ENCODE data around the gene RIT2. TPM values are rescaled to one million over a fixed set of nuclear protein-coding genes. Genes with fewer than 3 reads are reported as not detected.

Gene RIT2
- total RNA-seq, 4 donors from 2014 or later = not detected

DNA sequence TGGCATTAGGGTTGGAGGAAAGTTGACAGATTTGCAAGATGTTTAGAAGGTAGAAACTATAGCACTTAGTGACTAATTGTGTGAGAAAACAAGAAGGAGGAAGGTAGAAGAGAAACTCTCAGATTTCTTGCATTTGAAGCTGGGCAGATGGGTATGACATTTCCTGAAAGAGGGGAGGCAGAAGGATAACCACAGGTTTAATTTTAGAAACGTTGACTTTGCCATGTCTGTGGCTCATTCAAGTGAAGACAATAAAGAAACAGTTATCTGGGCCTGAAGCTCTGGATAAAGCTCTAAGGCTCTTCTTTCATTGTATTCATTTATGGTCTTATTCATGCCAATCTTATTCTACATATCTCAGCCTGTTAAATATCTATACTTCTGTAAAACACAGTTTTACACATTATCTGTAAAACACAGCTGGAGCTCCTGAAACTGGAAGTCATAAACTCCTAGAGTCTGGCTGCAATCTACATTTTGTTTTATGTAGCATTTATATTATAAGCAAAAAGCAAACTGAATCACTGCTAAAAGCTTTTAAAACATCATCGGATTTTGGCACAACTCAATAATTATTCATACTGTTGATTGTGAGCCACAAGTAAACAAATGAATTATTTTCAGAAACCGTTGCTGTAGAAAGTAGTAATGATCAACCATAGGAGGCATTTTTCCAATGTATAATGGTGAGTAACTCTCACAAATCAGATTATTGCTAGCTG lies 138.5 kb downstream of the RIT2 start:
- 52 to 60% methylated on average over 3 of the region's 3 CpGs for WGBS, 2 donors
- intact Hi-C loops (cut with DNase I; ENCODE audit: low total_unique reads) = no loop called here
- H3K4me3 ChIP-seq (ENCODE audit: low read depth, poor library complexity, severe bottlenecking) = no peak overlapping the region
- no peak for DNase-seq (ENCODE audit: low spot score in 2 of 2)
- no peak for TF ChIP-seq POLR2A (IDR thresholded peaks at IDR 0.05)
- TF ChIP-seq, protein P1, sequence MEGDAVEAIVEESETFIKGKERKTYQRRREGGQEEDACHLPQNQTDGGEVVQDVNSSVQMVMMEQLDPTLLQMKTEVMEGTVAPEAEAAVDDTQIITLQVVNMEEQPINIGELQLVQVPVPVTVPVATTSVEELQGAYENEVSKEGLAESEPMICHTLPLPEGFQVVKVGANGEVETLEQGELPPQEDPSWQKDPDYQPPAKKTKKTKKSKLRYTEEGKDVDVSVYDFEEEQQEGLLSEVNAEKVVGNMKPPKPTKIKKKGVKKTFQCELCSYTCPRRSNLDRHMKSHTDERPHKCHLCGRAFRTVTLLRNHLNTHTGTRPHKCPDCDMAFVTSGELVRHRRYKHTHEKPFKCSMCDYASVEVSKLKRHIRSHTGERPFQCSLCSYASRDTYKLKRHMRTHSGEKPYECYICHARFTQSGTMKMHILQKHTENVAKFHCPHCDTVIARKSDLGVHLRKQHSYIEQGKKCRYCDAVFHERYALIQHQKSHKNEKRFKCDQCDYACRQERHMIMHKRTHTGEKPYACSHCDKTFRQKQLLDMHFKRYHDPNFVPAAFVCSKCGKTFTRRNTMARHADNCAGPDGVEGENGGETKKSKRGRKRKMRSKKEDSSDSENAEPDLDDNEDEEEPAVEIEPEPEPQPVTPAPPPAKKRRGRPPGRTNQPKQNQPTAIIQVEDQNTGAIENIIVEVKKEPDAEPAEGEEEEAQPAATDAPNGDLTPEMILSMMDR (IDR thresholded peaks at IDR 0.05) = no peak

DNA sequence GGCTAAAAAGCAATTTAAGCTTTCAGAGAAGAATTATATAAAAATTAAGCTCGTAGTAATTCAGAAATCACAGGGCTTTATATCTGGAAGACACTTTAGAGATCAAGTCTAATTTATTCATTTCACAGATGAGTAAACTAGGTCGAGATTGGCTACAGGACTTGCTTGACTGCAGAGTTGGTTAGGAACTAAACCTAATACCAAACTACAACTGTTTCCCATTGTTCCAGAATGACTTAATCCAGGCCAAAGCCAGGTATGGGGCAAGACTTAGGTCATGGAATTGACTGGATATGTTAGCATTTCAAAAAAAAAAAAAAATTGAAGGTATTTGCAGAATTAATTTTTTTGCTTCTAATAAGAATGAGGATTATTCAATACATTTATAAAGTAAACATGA lies 146.1 kb downstream of the RIT2 start:
- intact Hi-C loops (cut with DNase I; ENCODE audit: low total_unique reads) = no loop called here
- WGBS, 2 donors = 65 to 91% methylated on average over 2 of the region's 2 CpGs
- TF ChIP-seq, protein P1 (IDR thresholded peaks at IDR 0.05) = no peak
- no peak for TF ChIP-seq POLR2A (IDR thresholded peaks at IDR 0.05)
- no peak for DNase-seq (ENCODE audit: low spot score in 2 of 2)
- H3K4me3 ChIP-seq (ENCODE audit: low read depth, poor library complexity, severe bottlenecking) = no peak overlapping the region

DNA sequence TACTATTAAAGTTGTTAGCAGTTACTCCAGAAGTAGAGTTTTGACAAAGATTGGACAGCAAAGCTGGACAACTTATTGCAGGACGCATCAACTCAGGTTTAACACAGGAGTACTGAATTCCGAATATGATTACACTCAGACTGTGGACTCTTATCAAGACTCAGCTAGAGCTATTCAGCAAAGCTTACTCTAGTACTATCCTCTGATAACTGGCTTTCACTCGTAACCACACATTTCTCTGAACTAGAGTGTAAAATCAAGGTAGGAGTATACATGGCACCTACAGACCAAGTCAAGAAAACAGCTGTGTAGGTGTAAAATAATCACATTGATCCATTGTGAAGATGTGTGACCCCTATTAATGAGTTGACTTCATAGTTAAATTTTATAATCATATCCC lies 154.2 kb downstream of the RIT2 start:
- 84 to 94% methylated on average over 3 of the region's 3 CpGs for WGBS, 2 donors
- DNase-seq (ENCODE audit: low spot score in 2 of 2) = no peak
- H3K4me3 ChIP-seq (ENCODE audit: low read depth, poor library complexity, severe bottlenecking) = no peak overlapping the region
- no peak for TF ChIP-seq POLR2A (IDR thresholded peaks at IDR 0.05)
- TF ChIP-seq, protein P1 (IDR thresholded peaks at IDR 0.05) = no peak
- intact Hi-C loops (cut with DNase I; ENCODE audit: low total_unique reads) = no loop called here

DNA sequence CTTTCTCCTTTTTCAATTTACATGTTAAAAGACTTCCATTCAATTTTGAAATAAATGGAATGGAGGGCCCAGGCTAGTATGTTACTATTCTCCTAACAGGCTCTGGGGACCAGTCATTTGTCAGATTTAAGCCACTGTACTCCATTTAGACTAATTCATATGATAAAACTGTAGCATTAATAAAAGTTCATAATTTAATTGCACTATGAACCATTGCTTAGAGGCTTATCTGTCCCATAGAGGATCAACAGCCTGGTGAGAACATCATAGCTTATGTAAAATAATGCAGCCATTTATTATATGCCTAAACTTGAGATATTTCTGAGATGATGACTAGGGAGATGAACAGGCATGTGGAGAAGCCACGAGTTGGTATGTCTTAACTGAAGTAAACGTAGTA lies 156.0 kb downstream of the RIT2 start:
- no peak for DNase-seq (ENCODE audit: low spot score in 2 of 2)
- no peak overlapping the region for H3K4me3 ChIP-seq (ENCODE audit: low read depth, poor library complexity, severe bottlenecking)
- TF ChIP-seq POLR2A (IDR thresholded peaks at IDR 0.05) = no peak
- TF ChIP-seq, protein P1 (IDR thresholded peaks at IDR 0.05) = no peak
- 42 to 65% methylated on average over 2 of the region's 2 CpGs for WGBS, 2 donors
- intact Hi-C loops (cut with DNase I; ENCODE audit: low total_unique reads) = no loop called here

DNA sequence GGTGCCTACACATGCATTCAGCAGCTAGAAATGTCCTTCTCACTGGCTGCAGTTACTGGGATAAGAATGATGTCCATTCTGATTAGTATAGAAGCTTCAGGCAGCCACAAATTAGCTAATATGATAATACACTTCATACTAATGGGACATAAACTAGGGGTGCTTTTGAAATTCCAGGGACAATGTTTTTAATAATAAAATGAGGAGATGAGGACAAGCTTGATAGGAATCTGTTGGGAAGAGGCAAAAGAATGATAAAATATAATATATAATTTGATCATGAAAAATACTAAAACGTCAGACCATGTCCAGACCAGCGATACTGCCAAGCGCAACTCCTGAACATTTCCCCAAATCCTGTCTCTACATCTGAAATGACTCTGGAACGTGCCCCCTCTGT lies 157.1 kb downstream of the RIT2 start:
- intact Hi-C loops (cut with DNase I; ENCODE audit: low total_unique reads) = no loop called here
- TF ChIP-seq, protein P1 (IDR thresholded peaks at IDR 0.05) = no peak
- no peak for TF ChIP-seq POLR2A (IDR thresholded peaks at IDR 0.05)
- 81 to 83% methylated on average over 4 of the region's 4 CpGs for WGBS, 2 donors
- H3K4me3 ChIP-seq (ENCODE audit: low read depth, poor library complexity, severe bottlenecking) = no peak overlapping the region
- no peak for DNase-seq (ENCODE audit: low spot score in 2 of 2)

DNA sequence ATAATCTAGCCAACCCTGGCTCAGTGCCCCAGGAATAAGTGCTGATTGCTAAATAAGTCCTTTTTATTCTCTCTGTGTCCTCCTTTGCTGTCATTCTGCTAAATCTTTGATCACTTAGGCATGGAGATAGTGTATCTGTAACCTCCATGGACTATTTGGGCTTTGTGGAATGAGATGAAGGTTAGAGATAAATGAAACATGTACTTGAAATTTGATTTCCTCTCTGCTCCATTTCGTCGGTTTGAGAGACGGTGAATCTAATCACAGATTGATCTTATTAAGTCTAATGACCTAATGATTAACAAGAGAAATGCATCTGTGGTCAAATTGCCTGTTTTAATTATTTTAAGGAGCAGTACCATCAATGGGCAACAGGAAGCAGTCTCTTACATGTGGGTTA lies 159.2 kb downstream of the RIT2 start:
- 75 to 81% methylated on average over 3 of the region's 3 CpGs for WGBS, 2 donors
- no peak for TF ChIP-seq POLR2A (IDR thresholded peaks at IDR 0.05)
- TF ChIP-seq, protein P1 (IDR thresholded peaks at IDR 0.05) = no peak
- H3K4me3 ChIP-seq (ENCODE audit: low read depth, poor library complexity, severe bottlenecking) = no peak overlapping the region
- DNase-seq (ENCODE audit: low spot score in 2 of 2) = no peak
- intact Hi-C loops (cut with DNase I; ENCODE audit: low total_unique reads) = no loop called here
